NCI-H2196 (cell line): ENCODE results near the gene SUMF2.
A peak's percentile ranks its signal among the peaks of the same experiment; 100 is the strongest.
"Not testable (repeated sequence)": the region's sequence is repeated elsewhere in the genome, so short reads cannot be mapped to it uniquely, and the experiment has no call there.

Source experiments
- DNase-seq: peaks from one replicate; lab custom pipeline; 2025; ENCODE audit not compliant: unreplicated experiment; lab: John Stamatoyannopoulos, UW

Gene SUMF2

DNA sequence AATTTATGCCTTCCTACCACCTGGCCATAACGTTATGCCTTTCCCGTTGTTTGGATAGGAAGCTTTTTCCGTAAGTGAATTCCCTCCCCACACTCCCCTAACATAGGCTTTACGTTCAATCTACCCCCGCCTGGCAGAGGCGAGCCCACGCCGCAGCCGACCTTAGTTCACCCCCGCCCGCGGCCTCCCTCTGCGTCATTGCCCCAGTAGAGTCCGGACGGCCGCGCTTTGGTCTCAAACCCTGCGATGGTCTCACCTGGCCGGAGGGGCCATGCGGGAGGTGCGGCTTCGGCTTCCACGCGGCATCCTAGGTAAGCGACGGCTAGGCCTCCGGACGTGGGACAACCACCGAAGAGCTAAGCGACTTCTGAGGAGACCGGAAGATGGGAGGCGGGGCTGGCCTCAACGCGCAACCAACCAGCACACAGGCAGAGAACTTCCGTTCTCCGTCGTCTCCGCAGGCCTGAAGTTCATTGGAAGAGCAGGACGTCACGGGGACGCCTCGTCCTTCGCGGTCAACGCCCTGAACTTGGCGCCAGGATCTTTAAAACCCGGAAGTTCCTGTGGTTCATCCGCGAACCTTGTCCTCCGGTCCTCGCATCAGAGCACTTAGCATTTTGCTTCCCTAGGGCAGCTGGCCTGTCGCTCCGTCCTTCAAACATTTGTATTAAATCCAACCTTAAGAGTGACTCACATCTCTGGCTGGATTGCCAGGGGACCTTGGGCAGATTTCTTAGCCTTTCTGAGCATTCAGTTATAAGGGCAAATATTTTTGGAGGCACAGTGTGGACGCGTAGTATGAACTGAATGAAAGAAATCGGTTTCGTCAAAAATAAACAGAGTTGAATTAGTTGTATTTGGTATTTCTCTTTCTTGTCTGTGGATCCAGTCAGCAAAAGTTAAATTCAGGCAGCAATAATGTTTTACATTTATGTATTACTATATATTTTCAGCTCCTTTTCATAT lies 42.3 kb downstream of the SUMF2 start, which contains the start of gene CHCHD2:
CHCHD2 (minus strand) TSS at position 369 of the 966 bp plus-strand sequence; CDS start at position 306, 63 bp downstream.
- DNase-seq = peak; percentile 98

DNA sequence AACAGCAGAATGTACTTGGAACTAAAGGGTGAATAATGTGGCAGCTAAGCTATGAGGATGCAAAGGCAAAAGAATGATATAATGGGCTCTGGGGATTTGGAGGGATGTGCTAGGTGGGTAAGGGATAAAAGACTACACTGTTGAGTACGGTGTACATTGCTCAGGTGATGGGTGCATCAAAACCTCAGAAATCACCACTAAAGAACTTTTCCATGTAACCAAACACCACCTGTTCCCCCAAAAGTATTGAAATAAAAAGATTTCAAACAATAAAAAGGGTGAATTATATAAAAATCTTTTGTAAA lies 43.8 kb downstream of the SUMF2 start:
- DNase-seq = no peak

- no peak for DNase-seq
Measured at GRCh38 chr7:56110611-56111010, 46.5 kb downstream of the SUMF2 start.

GRCh38 chr7:56112244-56112643 lies 48.2 kb downstream of the SUMF2 start:
- DNase-seq = not testable (repeated sequence)

DNA sequence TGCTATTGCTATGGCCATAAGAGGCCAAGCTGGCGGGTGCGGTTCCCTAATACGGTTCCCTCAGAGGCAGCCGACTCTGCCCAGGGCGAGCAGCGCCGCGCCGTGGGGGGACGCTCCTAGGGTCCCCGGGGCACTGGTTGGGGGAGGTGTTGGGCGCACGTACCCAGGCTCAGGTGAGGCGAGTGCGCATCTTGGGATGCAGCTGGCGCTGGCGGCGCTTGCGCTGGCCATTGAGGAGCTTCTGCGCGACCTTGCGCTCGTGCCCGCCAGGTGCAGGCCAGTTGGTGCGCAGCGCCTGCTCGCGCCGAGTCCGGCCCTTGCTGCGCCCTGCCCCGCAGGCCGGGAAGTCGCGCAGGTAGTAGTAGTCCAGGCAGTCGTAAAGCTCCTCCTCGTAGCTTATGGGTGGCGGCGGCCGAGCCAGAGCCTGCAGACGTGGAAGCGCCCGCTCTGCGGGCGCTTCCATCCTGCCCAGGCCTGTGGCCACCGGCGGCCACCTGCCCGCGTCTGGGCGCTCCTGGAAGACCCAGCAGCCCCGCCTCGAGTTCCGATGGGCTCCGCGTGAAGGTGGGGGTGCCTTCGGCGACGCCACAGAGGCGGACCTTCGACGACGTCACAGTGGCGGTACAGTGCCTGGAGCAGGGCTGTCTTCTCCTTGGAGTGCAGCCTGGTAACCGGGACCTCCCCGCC lies 51.9 kb downstream of the SUMF2 start, which contains the start of gene NUPR2:
NUPR2 (minus strand) TSS at position 566 of the 687 bp plus-strand sequence; CDS start at position 463, 103 bp downstream.
- no peak for DNase-seq

GRCh38 chr7:56121440-56121839 lies 57.4 kb downstream of the SUMF2 start:
- no peak for DNase-seq

- no peak for DNase-seq
Measured at GRCh38 chr7:56124981-56125380, 60.9 kb downstream of the SUMF2 start.

- no peak for DNase-seq
Measured at GRCh38 chr7:56125831-56126230, 61.7 kb downstream of the SUMF2 start.

DNA sequence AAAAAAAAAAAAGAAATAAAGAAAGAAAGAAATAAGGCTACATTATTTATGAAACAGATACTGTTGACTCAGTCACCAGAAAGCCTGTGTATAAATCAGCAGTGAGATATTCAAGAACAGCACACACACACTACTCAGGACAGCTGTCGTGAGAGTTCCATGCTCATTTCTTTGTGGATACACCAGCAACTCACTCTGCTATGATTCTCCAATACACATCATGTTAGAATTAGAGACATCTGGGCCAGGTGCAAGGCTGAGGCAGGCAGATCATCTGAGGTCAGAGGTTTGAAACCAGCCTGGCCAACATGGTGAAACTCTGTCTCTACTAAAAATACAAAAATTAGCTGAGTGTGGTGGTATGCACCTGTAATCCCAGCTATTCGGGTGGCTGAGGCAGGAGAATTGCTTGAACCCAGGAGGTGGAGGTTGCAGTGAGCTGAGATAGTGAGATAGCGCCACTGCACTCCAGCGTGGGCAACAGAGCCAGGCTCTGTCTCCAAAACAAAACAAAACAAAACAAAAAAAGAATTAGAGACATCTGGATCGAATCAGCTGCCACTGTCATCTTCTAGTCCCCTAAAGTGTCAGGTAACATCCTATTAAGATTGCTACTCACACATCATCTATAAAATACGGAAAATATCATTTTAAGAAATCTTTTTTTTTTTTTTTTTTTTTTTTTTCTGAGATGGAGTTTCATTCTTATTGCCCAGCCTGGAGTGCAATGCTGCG lies 63.3 kb downstream of the SUMF2 start:
- DNase-seq = no peak
